Measurements from ENCODE around the gene FKBP11.
A peak's percentile ranks its signal among the peaks of the same experiment; 100 is the strongest.

Gene FKBP11

GRCh38 chr12:48938805-48939204, 13.5 kb upstream of the FKBP11 start:
- no peak for TF ChIP-seq CTCF (IDR thresholded peaks at IDR 0.05; ENCODE audit: insufficient read depth, low read length, missing control alignments)
- CTCF ChIA-PET = interaction anchor here (1.2 to 30.6 kb wide), 7 partner anchors 7 to 83 kb away, joined by 3 to 502 read pairs (median 14); partner anchors contain the start of genes ARF3, DDX23 and FKBP11
- POLR2A ChIA-PET = interaction anchor here (3.1 kb wide), 1 partner anchor 18 kb away, joined by 10 read pairs; the partner anchor contains the start of gene ARF3
- DNase-seq (ENCODE audit: low read depth, low spot score) = no peak
- no peak overlapping the region for H3K4me3 ChIP-seq (ENCODE audit: low read depth, low read length)

DNA sequence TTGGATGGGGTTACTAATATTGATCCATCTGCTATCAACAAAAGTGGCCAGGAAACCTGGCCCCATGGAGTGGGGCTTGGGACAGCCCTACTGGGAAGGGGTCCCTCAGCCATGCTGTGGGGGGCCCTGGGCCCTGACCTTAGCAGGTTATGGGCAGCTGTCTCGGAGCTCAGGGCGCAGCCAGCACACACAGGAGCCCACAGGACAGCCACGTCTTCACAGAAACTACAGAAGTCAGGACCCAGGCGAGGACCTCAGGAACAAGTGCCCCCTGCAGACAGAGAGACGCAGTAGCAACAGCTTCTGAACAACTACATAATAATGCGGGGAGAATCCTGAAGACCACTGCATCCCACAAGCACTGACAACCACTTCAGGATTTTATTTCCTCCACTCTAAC, 11.9 kb upstream of the FKBP11 start:
- H3K4me3 ChIP-seq (ENCODE audit: low read depth, low read length) = no peak overlapping the region
- TF ChIP-seq CTCF (IDR thresholded peaks at IDR 0.05; ENCODE audit: insufficient read depth, low read length, missing control alignments) = no peak
- CTCF ChIA-PET = interaction anchor here (1.0 to 30.6 kb wide), 12 partner anchors 6 to 98 kb away, joined by 3 to 502 read pairs (median 9); partner anchors contain the start of genes ARF3, DDX23, FKBP11 and RND1
- POLR2A ChIA-PET = no interaction called here
- DNase-seq (ENCODE audit: low read depth, low spot score) = no peak

GRCh38 chr12:48936379-48936979, 11.2 kb upstream of the FKBP11 start:
- CTCF ChIA-PET = interaction anchor here (0.6 to 30.6 kb wide), 28 partner anchors 5 to 121 kb away, joined by 3 to 502 read pairs (median 6); partner anchors contain the start of genes ARF3, DDX23, FKBP11 and RND1
- no peak for DNase-seq (ENCODE audit: low read depth, low spot score)
- peak; percentile 78 for TF ChIP-seq CTCF (IDR thresholded peaks at IDR 0.05; ENCODE audit: insufficient read depth, low read length, missing control alignments)
- POLR2A ChIA-PET = no interaction called here
- no peak overlapping the region for H3K4me3 ChIP-seq (ENCODE audit: low read depth, low read length)

DNA sequence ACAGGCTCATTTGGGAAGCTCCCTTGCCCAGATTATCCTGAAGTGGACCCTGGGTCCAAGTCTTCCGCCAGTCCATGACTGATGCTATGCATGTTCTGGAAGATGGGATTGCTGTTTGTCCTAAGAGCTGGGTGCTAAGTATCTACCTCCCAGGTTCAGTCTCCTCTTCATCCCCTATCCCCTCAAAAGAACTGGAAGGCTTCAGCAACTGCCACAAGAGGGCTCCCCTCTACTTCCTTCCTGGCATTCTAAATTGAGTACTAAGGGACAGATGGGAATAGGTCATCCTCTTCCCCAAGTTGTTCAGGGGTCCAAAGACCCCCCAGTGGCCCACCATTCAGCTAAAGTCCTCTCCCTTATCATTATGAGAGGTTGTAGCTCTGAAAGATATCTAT, 9.0 kb upstream of the FKBP11 start:
- peak; percentile 20 for TF ChIP-seq CTCF (IDR thresholded peaks at IDR 0.05; ENCODE audit: insufficient read depth, low read length, missing control alignments)
- ChIA-PET POLR2A (no interaction called here), CTCF (interaction anchor here (0.7 to 30.6 kb wide), 15 partner anchors 3 to 80 kb away, joined by 3 to 502 read pairs (median 8); partner anchors contain the start of genes ARF3, DDX23, FKBP11 and RND1)
- H3K4me3 ChIP-seq (ENCODE audit: low read depth, low read length) = no peak overlapping the region
- no peak for DNase-seq (ENCODE audit: low read depth, low spot score)

DNA sequence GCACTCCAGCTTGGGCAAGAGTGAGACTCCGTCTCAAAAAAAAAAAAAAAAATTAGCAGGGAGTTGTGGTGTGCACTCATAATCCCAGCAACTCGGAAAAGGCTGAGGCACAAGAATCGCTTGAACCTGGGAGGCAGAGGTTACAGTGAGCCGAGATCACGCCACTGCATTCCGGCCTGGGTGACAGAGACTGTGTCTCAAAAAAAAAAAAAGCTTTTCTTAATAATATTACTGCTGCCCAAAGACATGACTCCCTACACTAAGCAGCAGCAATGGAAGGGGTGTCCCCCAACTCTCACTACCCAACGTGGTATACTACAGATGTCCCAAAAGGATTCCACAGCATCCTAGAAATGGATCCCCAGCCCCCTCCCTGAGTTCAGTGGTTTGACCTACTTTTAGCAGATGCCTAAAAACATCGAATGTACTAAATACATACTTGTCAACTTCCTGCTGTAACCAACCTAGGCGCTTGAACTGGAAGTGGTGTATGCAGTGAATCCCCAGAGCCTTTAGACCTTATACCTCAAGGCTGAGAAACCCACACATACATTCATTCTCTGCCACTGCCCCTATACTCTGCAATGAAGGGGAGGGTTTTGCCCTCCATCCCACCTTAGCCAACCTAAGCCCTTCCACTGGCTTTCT, 8.5 kb upstream of the FKBP11 start:
- CTCF ChIA-PET = interaction anchor here (0.7 to 30.6 kb wide), 14 partner anchors 2 to 80 kb away, joined by 3 to 502 read pairs (median 3); partner anchors contain the start of genes ARF3, DDX23 and FKBP11
- no peak for TF ChIP-seq CTCF (IDR thresholded peaks at IDR 0.05; ENCODE audit: insufficient read depth, low read length, missing control alignments)
- POLR2A ChIA-PET = no interaction called here
- no peak overlapping the region for H3K4me3 ChIP-seq (ENCODE audit: low read depth, low read length)
- no peak for DNase-seq (ENCODE audit: low read depth, low spot score)

DNA sequence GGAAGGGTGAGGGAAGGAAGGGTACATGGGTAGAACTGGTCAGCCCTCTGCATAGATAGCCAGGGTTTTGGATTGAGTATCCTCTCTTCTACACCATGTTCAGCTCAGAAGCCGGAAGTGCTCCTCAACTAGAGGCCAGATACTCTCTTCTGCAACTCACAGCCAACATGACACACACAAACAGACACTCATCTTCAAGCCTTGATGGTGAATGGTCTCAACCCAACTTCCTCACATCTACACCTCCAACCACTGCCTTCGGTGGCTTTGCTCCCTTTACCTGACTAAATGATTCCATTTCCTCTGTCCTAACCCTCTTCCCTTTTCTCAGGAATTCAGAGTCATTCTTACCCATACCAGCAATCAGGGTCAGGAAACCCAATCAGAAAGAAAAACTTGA, 7.6 kb upstream of the FKBP11 start:
- POLR2A ChIA-PET = no interaction called here
- no peak for DNase-seq (ENCODE audit: low read depth, low spot score)
- no peak for TF ChIP-seq CTCF (IDR thresholded peaks at IDR 0.05; ENCODE audit: insufficient read depth, low read length, missing control alignments)
- H3K4me3 ChIP-seq (ENCODE audit: low read depth, low read length) = no peak overlapping the region
- CTCF ChIA-PET = interaction anchor here (1.0 to 30.6 kb wide), 5 partner anchors 9 to 77 kb away, joined by 3 to 502 read pairs (median 4); partner anchors contain the start of genes ARF3 and DDX23

Measured in AG04449 (cell line).